Peyer's patch (tissue), 4 donors: ENCODE data around the gene SQSTM1.

Experiments used
- CTCF ChIP-seq, 6 experiments: fragments of 450-650 bp in 4 of 6; fragments of 200-600 bp in 2 of 6; sonication (generic) in 1 of 6; IDR thresholded peaks; one replicate each; pipeline ENCODE4 v1.5.1; 2017 to 2019; ENCODE audit warnings: antibody characterized with exemption in 6 of 6, mild to moderate bottlenecking in 3 of 6, moderate library complexity in 1 of 6
- POLR2A ChIP-seq, 2 donors: fragments of 450-650 bp; IDR thresholded peaks; one replicate each; pipeline ENCODE4 v1.5.1; 2017; ENCODE audit warnings: antibody characterized with exemption in 2 of 2, mild to moderate bottlenecking in 2 of 2, moderate library complexity in 2 of 2

GRCh38 chr5:179887095-179887494 lies 66.4 kb downstream of the SQSTM1 start:
- TF ChIP-seq CTCF (IDR thresholded peaks at IDR 0.05) (no peak), POLR2A (IDR thresholded peaks at IDR 0.05) (no peak)
